Breast epithelium (tissue), 3 donors: ENCODE data around the gene CACNA1F.

Experiments used
- POLR2A ChIP-seq: fragments of 450-650 bp; IDR thresholded peaks from one replicate; pipeline ENCODE4 v1.6.1; 2016; ENCODE audit warnings: antibody characterized with exemption, mild to moderate bottlenecking, moderate library complexity
- POLR2AphosphoS5 ChIP-seq, 3 donors: sonication (generic); formaldehyde crosslinking; IDR thresholded peaks; one replicate each; pipeline ENCODE4 v1.6.1; 2017; ENCODE audit warnings: antibody characterized with exemption in 3 of 3
- TF ChIP-seq, protein P1 (sequence below), 3 donors: fragments of 450-650 bp; IDR thresholded peaks; one replicate each; pipeline ENCODE4 v1.5.1; 2016 to 2017; ENCODE audit warnings: antibody characterized with exemption in 3 of 3, mild to moderate bottlenecking in 3 of 3, moderate library complexity in 3 of 3

DNA sequence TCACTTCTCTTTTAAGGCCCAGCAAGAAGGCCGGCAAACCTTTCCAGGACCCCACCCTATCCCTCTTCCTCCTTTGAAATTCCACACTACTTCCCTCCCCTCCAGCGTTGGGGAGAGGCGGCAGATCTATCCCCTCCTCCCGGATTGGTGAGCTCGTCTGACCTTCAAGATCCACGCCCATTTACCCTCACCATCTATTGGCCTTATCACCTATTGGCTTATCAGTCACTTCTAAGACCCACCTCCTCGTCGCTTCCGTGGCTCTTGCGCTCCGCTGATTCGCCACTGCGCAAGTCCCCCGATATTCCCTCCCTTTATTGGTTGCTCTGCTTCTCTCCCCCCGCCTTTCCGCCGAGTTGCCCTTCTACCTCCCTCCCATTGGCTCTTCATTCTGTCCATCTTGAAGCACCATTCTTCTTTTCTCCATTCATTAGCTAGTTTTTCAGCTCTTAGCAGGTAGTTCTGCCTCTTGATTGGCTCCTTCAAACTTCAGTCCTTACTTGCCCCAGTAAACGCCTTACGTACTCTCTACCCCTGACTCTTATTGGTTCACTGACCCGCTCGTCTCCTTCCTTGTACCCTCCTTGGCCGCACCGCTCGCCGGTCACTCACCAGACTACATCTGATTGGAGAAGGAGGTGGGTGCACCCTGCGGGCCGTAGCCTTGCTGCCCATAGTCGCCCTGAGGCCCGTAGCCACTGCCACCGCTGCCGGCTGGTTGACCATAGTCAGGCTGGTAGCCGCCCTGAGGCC lies 42.1 kb downstream of the CACNA1F start:
- TF ChIP-seq, protein P1, sequence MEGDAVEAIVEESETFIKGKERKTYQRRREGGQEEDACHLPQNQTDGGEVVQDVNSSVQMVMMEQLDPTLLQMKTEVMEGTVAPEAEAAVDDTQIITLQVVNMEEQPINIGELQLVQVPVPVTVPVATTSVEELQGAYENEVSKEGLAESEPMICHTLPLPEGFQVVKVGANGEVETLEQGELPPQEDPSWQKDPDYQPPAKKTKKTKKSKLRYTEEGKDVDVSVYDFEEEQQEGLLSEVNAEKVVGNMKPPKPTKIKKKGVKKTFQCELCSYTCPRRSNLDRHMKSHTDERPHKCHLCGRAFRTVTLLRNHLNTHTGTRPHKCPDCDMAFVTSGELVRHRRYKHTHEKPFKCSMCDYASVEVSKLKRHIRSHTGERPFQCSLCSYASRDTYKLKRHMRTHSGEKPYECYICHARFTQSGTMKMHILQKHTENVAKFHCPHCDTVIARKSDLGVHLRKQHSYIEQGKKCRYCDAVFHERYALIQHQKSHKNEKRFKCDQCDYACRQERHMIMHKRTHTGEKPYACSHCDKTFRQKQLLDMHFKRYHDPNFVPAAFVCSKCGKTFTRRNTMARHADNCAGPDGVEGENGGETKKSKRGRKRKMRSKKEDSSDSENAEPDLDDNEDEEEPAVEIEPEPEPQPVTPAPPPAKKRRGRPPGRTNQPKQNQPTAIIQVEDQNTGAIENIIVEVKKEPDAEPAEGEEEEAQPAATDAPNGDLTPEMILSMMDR (IDR thresholded peaks at IDR 0.05): no peak
- TF ChIP-seq POLR2A: peak; percentile 26
- TF ChIP-seq POLR2AphosphoS5 (IDR thresholded peaks at IDR 0.05): peak; percentile 34 to 53 (median 43)
